RCC 7860 (cell line): ENCODE measurements around the gene MIB1.

Experiments
- DNase-seq: peaks from one replicate; pipeline ENCODE4 v3.0.0-alpha.2; 2015; ENCODE audit warnings: low spot score
- FAIRE-seq: peaks from 2 replicates; lab custom pipeline; 2012; peaks lifted over from hg19 to GRCh38; lab: Jason Lieb, UNC

Gene MIB1

DNA sequence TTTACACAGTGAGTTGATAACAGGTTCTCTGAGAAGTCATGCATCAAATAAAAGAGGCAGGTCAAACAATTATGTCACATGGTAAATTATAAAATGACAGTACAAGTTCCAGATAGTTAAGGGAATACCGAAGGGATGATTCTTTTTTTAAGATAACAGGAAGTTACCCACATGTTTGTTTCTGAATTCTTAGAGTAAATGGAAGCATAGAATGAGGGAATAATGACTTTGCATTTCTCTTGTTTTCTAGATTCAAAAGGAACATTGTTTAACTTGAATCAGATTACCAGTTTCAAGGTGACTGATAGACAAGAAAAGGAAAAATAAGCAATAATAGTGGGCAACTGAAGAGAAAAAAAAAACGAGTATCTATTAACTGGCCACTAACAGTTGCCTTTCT, 124.5 kb downstream of the MIB1 start:
- FAIRE-seq: no peak

DNA sequence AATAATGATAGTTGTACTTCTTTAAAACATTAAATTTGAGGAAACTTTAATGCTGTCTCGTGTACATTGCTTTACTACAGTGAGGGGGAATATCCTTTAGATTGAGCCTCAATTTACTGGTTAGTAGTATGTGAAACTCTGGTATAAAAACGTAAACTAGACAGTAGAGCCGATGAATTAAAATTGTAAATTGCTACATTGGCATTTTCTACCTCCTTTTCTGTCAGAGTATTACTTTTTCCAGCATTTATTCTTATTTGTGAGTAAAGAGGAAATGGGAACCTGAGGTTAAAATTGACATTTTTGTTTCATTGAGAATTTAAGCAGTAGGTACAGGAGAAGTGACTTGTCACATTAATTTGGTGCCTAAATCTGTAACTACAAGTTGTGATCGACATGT, 128.2 kb downstream of the MIB1 start:
- DNase-seq (no peak), FAIRE-seq (no peak)

More for the DNA sequence above, 124.5 kb downstream of the MIB1 start:
- DNase-seq: no peak

- FAIRE-seq (no peak), DNase-seq (no peak)
Measured at GRCh38 chr18:21889570-21889969, 149.0 kb downstream of the MIB1 start.

DNA sequence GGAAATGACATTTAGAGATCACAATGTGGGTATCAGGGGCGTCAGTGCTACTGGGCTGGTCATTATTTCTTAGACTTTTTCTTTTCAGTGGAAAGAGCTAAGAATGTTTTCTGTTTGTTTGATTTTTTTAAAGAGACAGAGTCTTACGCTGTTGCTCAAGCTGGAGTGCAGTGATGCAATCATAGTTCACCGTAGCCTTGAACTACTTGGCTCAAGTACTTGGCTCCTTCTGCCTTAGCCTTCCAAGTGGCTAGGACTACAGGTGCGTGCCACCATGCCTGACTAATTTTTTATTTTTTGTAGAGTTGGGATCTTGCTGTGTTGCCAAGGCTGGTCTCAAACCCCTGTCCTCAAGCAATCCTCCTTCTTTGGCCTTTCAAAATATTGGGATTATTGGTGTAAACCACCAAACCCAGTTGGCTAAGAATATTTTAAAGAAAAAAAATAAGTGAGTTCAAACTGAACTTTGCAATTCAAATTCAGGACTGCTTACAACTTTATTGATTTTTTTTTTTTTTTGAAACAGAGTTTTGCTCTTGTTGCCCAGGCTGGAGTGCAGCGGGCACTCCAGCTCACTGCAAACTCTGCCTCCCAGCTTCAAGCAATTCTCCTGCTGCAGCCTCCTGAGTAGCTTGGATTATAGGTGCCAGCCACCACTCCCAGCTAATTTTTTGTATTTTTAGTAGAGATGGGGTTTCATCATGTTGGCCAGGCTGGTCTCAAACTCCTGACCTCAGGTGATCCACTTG, 154.2 kb downstream of the MIB1 start:
- DNase-seq (no peak), FAIRE-seq (no peak)

DNA sequence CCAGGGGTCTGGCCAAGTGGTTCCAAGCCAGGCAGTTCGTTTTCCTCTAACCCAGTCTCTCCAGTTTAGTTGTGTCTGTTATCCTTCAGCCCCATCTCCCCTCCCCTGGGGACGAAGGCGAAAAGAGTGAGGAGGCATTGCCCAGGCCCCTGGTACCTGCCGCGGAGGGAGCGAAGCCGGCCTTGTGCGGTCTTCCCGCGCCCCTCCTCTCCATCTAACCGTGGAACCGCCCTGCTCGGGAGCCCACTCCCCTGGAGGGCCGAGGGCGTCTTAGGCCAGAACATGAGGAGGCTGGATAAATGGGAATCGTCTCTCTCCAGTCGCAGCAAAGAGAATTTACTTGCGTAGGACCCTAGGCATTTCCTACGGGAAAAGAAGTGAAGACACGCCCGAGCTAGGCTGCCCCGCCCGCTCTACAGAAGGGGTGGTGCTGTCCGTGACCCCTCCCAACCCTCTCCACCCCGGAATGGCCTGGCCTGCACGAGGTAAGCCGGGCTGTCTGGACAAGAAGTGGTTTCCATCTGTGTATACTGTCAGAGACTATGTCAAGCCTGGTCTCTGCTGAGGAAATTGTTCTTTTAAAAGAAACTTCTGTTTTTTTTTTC, 156.2 kb downstream of the MIB1 start:
- DNase-seq: no peak
- FAIRE-seq: no peak

- FAIRE-seq: no peak
- DNase-seq: no peak
Measured at GRCh38 chr18:21897811-21898210, 157.2 kb downstream of the MIB1 start.

DNA sequence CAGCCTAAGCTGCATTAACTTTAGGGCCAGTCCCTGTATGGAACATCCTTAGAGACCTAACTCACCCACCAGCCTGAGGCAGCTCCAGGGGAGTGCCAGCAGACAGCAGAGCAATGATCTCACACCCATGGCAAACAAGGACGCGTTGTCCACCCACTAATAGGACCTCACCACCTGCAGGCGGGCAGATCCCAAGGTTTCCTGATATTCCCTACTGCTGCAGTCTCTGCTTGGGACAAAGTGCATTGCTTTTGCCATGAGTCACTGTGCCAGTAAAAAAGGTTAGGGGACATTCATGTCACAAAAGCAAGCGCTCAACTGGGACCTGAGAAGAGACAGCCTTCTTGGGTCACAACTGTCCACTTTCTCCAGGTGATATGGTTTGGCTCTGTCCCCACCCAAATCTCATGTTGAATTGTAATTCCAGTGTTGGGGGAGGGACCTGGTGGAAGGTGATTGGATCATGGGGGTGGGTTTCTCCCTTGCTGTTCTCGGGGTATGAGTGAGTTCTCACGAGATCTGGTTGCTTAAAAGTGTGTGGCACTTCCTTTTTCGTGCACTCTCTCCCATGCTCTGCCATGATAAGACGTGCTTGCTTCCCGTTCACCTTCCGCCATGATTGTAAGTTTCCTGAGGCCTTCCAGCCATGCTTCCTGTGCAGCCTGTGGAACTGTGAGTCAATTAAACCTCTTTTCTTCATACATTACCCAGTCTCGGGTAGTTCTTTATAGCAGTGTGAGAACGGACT, 160.2 kb downstream of the MIB1 start:
- DNase-seq (no peak), FAIRE-seq (no peak)

DNA sequence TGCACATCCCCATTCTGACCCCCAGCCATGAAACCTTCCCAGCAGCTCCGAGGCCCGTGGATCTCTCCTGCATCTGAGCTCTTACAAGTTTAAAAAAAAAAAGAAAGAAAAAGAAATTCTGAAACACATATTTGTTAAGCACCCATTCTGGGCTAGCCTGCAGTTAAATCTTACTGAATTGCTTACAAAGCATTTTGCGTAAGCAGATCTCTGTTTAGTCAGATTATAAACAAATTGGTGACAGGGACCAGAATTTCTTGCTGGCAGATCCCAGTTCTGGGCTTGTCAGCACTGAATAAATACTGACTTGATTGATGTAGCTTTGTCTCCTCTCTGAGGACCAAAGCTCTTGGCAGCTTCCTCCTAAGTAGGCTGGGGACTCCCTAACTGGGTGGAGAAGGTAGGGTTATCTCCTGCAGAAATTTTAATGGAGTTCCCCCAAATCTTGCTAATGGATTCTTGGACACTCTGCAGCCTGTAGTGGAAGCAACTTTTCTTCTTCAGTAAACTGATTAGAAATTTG, 160.9 kb downstream of the MIB1 start:
- no peak for FAIRE-seq
- DNase-seq: no peak

GRCh38 chr18:21903709-21904108, 163.1 kb downstream of the MIB1 start:
- FAIRE-seq: no peak
- no peak for DNase-seq

DNA sequence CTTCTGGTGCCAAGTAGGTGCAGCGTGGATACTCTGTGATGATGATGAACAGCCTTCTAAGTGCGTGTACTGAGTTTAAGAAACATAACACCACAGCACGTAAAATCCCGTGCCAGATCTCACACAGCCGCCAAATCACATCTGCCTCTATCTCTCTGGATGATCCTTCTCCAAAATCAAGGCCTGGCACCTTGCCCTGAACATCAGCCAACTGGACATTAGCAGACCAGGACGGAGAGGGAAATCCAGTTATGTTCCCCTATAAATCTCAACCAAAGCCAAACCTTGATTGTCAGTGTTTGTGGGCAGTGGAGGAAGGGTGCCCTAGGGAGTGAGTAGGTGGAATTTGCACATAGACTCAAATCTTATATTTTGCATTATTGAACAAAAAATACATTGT, 164.3 kb downstream of the MIB1 start:
- DNase-seq (no peak), FAIRE-seq (no peak)

DNA sequence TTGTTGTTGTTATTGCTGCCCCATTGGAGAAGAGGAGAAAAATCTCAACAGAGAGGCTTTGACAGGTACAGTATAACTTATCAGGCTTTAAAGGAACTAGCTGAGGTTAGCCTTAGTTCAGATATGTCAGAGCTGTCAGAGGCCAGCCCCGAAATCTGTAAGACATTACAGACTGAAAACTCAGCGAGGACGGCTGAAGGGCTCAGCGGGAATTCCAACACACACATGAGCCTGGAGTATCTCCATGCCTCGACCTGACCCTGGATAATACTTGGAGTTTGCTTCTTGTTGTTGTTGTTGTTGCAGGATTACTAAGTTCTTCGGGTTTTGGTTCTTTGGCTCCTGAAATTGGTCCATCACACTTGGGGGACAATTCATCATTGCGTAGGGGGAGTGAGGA, 166.9 kb downstream of the MIB1 start:
- no peak for FAIRE-seq
- no peak for DNase-seq

DNA sequence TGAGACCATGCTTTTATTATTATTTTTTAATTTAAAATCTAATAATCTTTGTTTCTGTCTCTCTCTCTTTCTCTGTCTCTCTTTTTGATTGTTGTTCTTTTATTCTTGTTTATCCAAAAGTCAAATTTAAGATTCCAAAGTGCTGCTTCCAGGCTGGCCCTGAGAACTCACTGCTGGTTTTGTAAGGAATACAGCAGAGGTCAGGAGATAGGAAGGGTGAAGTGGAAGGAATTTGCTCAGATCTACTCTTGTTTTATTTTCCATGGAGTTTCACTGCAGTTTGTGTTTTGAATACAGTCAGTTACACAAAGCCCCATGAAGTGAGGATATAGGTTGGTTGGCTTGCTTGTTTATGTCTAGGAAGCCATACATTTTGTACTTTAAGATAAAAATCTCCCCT, 168.1 kb downstream of the MIB1 start:
- DNase-seq (no peak), FAIRE-seq (no peak)

DNA sequence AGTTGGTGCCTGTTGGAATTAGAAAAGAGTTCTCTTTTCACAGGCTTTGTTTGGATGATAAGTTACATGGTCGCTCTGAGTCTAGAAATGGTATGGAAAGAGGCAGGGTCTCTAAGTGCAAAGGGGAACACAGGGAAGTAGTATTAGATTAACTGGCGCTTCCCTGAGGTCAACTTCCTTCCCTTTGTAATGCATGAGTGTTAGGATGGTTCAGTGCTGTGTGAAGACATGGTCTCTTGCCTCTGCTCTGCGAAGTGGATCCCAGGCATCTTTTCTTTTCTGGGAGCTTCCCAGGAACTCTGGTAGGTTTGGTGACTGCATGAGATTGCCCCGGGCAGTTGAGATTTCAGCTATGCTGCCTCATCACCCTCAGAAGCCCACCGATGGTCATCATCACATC, 170.3 kb downstream of the MIB1 start:
- FAIRE-seq: no peak
- no peak for DNase-seq

DNA sequence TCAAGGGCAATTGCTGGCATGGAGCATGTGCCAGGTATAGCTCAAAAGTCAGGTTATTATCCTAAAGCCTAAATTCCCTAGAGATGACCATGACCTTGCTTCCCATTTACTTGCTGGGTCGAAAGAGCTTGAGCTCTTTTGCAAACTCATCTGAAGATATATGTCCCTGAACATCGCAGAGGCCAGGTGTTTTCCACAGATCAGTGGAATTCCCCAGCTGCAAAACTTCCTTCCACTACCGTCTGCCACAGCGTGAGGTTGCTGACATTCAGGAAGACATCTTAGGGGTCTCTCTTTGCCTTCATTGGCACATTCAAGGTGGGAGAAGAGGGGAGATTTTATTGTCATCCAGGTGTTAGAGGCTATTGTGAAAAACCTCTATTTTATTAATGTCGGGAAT, 171.0 kb downstream of the MIB1 start:
- DNase-seq (no peak), FAIRE-seq (no peak)

GRCh38 chr18:21912339-21913239, 172.0 kb downstream of the MIB1 start:
- FAIRE-seq: no peak
- DNase-seq: no peak

GRCh38 chr18:21914739-21915319, 174.2 kb downstream of the MIB1 start:
- peak; percentile 25 for DNase-seq

DNA sequence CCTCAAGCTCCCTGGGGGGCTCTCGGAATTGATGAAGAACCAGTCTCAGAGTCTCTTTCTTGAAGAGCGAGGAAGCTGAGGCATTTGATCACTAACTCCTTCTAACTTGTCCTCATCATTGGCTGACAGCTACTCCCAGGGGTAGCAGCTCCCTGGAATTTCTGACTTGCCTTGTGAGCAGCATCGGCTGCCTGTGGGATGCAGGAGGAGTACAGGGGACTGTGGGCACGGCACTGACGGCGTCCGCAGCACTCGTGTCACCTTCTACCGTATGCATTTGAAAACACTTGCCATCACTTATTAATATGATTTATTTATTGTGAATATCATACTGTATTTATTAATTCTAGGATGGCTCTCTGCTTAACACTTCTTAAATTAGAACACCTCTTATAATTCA, 175.0 kb downstream of the MIB1 start:
- DNase-seq (no peak), FAIRE-seq (no peak)

More at GRCh38 chr18:21914739-21915319, 174.2 kb downstream of the MIB1 start:
- peak; percentile 10 for FAIRE-seq

DNA sequence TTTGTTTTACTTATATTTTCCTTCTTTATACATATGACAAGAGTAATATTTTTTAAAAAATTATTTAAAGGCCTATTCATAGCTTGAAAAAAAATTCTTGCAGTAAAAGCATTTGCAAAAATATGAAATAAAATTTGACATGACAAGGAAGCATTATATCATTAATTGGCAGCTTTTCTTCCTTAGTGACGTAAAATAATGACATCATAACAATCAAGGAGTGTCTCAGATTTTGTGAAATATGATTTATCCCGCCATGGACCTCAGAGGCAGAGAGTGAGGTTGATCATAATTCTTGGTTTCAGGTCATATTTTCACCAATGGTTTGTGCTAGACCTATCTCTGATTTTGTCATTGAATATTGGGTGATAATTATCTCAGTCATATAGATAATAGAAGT, 176.0 kb downstream of the MIB1 start:
- FAIRE-seq: no peak
- no peak for DNase-seq

GRCh38 chr18:21918693-21919092, 178.1 kb downstream of the MIB1 start:
- DNase-seq (no peak), FAIRE-seq (no peak)
